ENCODE results near the gene ANO6.

ANO6 gene

DNA sequence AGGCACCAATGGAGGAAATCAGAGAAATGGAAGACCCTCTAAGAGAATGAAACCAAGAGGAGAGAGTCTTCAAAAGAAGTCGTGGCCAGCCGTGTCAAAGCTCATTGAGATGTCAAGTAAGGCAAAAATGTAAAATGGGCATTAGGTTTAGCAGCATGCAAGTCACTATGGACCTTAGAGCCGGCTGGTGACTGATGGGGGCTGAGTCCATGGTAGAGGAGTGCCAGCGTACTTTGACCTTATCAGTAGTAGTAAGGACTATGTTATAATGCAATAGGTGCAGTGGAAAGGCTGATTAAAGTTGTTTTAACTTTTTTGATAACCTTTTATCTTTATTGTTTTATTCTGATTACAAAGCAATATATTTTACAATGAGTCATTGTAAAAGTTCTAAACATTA is 66.5 kb downstream of the ANO6 start:
- DNase-seq: no peak

DNA sequence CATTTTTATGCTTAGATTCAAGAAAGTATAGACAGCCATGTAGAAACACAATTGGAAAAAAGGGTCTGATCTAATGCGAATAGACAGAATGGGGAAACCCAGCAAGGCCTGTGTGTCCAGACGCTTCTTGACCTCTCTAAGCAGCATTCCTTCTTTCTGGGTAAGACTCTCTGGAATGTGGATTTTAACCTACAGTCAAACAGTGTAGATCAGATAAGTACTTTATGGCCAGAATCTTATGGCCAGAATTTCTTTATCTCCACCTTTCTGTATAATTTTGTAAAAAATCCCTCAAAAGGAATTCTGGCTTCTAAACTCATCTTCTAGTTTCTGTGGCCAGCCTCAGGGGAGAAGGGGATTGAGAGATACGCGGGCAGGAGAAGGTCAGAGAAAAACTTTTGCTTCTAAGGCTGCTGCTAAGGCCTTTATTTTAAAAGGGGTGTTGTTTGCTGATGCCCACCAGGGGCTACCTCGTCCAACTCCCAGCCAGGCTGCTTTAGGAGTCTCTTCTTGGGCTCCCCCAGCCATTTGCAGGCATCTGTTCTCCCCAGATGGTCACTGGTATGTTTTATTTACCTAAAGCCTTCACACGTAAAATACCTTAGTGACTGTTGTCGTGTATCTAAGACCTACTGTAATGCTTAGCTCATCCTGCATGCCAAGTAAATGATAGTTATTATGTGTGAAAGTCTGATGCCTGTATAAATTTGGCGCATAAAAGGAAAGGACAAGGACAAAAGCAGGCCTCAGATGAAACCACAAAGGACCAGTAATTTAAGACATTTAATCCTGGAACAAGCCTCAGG is 68.4 kb downstream of the ANO6 start:
- no peak for DNase-seq

DNA sequence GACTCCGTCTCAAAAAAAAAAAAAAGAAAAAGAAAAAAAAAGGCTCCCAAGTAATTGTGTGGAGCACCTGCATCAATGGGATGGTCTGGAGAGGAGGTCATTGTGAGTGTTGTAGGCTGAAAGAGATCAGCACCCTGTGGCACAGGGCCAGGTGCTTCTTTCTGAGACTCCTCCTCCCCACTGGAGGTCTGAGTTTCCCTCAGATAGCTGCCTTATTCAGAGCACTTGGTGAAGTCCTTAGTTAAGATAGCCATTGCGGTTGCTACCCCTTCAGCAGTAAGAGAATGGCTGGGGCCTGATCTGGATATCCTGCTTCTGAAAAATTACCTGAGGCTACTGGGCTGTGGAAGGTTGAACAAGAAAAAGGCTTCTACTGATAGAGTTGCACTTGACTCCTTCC is 69.8 kb downstream of the ANO6 start:
- DNase-seq: no peak

DNA sequence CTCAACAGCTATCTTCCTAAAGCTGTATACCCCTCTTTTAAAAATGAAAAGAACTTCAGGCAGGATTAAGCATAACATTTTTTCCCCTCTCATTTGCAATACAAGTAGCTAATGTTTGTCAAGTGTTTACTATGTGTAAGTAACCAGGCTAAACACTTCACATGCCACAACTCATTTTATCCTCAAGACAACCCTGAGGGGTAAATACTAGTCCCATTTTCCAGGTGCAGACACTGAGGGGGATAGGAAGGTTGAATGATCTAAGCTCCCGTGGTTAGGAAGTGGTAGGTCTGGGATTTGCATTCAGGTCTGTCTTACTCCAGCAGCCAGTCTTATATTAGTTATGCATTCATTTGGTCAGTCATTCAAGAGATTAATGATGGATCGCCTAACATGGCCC is 70.7 kb downstream of the ANO6 start:
- DNase-seq: no peak

DNA sequence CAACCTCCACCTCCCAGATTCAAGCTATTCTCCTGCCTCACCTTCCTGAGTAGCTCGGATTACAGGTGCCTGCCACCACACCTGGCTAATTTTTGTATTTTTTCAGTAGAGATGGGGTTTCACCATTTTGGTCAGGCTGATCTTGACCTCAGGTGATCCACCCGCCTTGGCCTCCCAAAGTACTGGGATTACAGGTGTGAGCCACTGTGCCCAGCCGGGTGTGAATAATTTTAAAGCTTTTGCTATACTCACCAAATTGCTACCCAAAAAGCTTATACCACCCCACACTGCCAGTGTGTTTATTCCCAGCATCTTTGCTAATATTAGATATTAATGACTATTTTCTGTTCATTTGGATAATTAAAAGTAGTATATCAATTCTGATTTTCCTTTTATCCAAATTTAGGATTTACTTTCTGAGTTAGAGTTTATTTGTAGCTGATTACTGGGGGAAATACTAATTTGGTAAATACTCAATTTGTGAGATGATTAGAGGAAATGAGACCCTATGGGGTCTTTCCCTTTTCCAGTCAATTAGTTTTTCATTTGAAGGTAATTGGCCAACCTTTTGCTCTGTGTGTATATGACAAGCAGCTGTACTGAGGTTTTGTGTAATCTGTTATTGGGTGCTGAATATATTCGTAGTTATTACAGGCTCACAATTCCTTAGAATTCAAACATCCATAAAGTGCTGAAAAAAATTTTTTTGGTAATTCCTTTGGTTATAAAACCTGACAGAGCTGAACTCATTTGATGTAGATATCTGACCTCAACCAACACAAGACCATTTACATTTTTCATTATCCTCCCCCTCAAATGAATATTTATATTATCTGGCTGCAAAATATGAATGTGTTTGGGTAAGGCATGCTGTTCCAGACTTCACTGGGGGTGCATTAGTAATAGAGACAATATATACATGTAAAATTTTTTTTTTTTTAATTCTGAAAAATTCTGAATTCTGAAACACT is 73.6 kb downstream of the ANO6 start:
- no peak for DNase-seq

DNA sequence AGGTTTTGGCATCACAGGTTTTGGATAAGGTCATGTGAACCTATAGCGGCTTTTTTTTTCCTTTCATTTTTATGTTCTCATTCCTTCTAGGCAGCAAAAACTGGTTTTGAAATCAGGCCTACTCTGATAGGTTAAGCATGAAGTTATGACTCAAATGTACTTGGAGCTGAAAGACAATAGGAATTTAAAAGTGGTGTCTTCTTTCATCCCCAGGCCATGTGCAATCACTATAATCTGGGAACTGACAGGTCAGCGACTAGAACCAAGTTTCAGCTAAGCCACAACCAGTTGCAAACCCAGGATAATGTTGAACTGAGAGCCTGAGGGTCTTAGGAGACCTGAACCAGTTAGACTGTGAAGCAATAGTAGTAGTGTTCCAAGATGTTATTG is 74.3 kb downstream of the ANO6 start:
- DNase-seq: no peak

DNA sequence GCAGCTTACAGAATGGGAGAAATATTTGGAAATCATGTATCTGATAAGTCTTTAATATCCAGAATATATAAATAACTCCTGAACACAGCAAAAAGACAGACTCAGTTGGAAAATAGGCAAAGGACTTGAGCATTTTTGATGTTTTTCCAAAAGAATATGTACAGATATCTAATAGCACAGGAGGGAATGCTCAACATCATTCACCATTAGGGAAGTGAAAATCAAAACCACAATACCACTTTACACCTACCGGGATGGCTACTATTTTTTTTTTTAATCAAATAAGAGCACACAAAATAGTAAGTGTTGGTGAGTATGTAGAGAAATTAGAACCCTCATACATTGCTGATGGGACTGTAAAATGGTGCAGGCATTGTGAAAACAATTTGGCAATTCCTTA is 75.6 kb downstream of the ANO6 start:
- no peak for DNase-seq

DNA sequence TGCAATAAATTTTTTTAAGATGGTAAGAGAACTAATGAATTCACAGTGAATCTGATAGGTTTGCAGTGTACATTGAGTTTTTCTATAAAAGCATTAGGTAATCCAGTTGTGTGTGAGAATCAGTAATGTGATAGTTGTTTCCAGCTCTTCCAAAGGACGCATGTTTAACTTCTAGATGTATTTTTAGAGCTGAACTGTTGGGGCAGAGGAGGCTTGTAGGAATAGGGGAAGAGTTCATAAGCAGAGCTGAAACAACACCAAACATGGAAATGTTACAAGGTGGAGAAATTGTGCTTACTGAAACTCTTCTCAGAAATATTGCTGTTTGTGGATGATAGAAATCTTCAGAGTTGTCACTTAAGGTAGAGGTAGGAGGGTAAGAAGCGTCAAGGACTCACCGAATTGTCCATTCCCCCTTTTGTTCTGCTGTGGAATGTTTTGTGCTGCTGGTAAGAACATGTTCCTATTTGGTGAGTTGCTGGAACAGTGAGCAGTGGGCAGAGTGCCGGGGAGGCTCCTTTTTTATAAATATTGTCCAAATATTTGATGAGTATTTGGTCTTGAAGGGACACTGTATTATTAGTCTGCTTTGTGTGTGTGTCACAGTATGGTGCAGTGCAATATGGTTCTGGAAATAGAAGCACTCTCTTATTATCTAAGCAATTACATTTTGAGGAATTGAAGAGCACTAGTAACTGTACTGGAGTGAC is 76.7 kb downstream of the ANO6 start:
- no peak for DNase-seq

DNA sequence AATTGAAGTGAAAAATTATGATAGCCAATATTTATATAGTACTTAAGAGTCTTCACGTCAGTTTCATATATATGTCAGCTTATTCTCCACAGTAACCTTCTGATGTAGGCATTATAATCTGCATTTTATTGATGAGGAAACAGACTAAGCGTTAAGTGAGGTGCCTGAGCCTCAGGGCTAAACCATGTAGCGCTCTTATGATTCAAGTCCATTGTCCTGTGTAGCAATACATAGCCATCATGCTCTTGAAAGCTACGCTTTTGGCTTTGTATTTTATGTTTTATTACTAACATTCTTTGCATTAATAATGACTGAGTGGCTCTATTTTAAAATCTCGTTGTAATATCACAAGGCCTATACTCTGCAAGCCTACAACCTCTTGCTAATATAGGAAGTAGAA is 79.0 kb downstream of the ANO6 start:
- DNase-seq: no peak

DNA sequence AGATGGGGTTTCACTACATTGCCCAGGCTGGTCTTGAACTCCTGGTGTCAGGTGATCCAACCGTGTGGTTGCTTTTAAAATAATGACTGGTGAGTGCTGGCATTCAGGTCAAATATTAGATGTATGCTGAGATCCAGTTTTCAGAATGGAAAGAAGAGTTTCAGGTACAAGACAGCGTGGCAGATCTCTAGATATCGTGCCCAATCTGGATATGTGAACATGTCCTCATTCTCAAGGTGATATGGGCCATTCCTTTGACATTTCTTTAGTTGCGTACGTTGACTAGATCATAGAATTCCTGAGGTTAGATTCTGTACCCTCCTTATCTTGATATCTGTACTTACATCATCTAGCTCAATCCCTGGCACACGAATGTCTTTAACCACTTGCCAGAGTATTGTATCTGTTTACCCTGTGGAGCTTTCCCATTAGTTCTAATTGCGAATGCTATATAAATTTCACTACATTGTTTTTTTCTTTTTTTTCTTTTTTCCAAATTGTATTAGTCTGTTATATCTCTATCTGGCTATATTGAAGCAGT is 80.2 kb downstream of the ANO6 start:
- no peak for DNase-seq

DNA sequence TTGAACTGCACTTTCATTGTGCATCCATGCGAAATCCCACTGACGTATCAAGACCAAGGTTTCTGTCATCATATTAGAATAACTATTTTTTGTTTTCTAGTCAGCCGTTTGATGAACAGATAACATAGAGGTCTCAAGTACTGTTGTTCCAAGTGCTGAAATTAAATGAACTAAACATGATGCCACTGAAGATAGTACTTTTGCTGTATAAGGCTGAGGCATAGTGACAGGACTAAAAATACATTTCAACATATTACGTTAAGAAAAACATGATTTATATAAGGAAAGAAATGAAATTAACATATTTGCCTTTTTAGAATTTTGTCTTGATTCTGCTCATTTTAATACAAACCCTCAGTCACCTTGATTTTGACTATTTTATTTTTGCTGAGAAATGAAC is 82.2 kb downstream of the ANO6 start:
- DNase-seq: no peak

DNA sequence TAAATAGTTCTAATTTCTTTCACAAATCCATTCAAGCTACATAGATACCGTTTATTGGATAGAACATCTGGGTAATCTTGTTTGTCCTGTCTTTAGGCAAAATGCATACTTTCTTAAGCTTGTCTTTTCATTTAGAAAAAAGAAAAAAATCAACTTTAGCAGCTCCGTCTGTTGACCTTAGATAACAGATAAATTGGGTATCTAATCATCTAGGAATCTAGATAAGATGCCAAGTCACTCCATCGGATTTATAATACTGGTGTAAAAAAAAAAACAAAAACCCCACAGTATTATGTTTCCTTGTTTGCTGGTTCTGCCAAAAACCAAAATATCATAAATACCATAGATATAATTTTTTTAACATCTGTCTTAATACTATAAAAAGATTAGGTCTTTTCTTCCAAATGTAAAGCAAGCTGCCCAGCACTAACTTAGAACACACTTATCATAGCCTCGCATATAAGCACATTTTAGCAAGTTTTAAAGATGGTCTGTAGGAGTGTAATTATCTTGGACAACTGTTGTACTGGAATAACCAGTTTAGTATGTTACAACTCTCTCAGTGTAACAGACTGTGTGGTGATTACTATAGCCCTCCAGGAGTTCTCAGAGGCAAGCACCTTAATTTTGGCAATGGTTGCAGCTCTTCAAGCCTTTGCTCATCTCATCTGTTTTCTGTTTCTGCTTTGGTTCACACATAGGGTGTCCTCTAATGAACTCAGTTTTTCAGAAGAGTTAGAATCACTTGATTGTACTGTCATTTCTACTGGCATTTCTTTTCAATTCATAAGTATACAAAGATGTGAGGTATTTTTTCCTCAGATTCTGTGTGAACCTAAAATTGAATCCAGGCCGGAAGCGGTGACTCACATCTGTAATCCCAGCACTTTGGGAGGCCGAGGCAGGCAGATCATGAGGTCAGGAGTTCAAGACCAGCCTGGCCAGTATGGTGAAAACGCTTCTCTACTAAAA is 83.1 kb downstream of the ANO6 start:
- no peak for DNase-seq

DNA sequence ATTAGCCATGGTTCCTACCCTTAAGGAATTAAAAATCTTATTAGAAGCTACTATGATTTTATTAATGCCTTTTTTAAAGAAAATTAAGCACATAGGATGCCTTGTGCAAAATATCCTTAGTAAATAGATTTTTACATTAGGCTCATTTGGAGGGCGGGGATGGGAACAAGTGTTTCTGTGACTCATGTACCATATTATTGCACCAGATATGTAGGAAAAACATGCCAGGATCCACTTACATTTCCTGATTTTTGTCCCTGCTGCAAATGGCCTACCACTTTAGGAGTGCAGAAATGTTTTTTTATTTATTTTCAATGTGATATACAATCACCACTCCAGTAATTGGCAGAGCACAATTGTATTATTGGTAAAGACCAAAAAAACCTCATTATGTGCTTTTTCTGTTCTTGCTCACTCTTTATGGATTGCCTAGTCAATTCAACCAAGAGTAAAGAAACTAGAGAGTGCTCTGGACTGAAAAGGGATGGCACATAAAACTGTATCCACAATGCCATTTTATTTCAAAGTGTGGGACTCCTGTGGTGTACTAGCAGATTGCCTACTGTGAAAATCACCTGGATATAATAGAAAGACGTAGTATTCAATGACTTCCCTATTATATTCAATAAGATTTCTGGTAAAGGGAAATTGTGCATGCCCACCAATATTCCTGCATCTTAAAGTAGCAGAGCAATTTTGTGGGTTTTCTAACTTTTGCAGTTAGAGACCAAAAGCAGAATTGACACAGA is 86.9 kb downstream of the ANO6 start:
- DNase-seq: no peak

DNA sequence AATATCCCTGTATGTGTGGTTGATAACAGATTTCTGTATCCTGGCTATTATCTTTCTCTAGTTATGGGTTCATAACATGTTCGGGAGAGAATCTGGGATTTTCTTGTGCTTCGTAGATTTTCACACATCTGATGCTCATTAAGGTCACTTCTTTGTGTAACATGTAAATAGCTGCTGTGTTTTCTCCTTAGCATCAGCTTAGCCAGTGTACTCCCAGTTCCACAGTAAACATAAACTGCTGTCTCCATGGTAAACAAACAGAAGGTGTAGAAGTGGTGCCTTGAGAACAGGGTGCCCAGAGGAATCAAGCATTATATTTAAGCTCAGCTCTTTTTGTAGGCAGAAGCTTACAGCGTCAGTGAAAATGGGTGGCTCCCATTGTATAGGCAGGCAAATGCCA is 88.0 kb downstream of the ANO6 start:
- no peak for DNase-seq

DNA sequence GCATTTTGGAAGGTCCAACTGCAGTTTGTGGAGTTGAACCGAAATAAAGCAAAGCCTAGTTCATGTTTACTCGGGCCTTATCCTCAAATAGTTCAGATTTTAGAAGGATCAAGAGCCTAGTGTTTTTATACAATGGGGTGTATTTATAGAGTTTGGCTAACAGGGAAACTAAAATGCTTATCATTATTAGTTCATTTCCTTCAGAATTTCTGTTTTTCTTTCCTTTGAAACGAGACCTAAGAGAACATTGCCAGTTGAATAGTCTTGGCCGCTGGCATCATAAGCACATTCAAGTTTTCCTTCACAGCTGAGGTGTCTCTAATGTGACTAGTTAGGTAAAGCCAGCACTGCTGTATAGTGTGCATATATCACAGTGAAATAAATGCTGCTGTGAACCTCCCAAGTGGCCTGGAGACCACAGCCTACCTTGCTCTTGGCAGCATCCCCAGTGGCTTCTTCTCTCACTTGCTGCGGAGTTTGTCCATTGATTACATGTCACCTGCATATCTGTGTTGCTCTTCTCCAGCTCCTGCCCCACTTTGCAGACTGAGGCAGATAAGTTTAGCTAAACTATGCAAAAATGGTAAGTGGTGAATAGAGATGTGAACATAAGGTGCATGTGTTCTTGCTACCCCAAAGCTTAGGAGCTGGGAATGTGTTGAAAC is 88.8 kb downstream of the ANO6 start:
- no peak for DNase-seq

DNA sequence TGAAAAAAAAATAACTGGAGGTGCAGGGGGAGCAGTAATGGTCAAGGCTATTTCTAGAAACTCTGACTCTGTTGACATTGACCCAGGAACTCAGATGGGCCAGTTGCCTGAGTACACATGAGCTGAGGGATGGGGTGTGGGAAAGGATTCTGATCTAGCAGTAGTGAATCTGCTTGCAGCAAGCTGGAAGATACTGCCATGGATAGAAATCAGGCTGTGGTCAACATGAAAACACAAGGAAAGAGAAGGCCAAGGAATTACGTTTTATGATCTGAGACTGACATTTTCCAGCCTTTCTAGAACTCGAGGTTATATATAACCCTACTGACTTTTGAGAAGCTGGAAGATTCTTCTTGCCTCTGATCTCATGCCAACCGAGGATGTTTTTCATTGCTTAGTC is 90.0 kb downstream of the ANO6 start:
- DNase-seq: no peak

DNA sequence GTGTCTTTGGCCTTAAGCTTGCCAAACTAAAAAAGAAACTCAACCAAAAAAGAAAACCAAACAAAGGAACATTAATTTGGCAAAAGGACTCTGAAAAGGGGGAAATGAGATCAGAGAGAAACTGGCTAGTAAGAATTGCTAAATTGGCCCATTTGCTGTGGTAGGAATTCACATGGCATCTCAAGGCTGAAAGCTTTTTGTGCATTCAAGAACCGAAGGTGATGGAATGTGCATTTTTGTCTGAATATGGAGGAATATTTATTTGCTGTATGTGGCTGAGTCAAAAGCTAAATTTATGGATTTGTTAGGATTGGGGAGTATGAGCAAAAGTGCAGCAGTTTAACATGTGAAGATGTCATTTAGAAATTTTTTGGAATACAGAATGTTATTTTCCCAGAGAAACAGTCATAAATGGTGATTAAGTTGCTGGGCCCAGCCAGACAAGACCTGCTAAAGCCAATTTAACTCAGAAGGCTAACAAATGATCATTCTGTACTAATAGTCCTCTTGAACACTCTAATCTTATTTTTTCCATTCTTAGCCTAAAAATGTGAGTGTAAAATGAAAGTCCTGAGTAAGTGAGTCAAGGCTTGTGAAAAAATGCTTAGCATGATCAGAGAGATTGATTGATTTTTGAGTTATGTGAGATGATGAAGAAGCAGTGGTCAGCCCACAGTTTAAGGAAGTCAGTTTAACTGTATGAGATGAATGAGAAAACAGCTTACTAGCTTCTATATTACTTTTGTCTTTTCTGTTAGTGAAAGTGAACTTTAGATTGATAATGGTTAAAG is 94.1 kb downstream of the ANO6 start:
- no peak for DNase-seq

DNA sequence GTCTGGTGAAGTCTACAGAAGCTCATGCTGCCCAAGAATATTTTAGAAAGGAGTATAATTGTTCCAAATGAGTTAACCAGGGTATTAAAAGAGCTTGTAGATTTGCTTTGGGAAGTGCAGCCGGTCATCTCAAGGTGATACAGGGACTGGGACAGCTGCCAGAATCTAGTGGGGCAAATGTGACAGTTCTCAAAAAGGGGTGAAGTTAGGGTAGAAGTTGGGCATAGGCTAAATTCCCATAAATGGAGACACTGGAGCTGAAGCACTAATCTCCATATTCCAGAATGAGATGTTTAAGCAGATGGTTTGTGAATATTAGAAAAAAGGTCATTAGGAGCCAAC is 94.7 kb downstream of the ANO6 start:
- no peak for DNase-seq

DNA sequence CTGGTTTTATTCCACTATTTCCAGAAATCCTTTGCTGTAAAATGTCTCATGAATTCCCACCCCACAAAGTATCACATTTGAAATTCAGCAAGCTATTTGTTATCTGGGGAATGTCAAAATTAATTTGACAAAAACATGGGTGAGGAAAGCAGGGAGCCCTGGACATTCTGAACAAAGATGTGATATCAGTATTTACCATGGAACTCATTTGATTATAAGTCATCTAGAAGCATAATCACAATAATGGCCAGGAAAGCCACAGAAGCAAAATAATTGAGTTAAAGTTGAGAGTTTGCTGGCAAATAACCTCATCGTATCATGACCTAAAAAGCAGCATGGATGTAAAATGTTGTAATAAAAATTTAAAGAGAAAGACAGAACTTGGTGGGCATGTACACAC is 96.1 kb downstream of the ANO6 start:
- DNase-seq: no peak

DNA sequence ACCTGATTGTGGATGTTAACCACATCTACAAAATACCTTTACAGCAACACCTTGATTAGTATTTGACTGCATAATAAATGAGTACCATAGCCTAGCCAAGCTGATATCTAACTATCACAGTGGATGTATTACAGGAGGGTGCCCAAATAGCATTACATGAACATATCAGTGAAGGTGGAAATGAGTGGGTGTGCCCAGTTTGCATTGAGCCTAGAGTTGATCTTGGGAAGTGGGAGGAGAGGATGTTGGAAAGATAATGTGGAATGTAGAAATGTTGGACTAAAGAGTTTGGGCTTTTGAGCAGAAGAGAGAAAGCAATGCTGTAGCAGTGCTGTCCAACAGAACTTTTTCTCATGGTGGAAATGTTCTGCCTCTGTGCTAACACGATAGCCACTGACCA is 98.9 kb downstream of the ANO6 start:
- no peak for DNase-seq

Measured in Kasumi-1 (cell line).